AG20443 (cell line): ENCODE results near the gene PLB1.
"Not testable (repeated sequence)": the region's sequence is repeated elsewhere in the genome, so short reads cannot be mapped to it uniquely, and the experiment has no call there.

Experiments used
- DNase-seq: peaks from one replicate; pipeline ENCODE4 v3.0.0; 2012; ENCODE audit warnings: low spot score, mixed read lengths

Gene PLB1

GRCh38 chr2:28538134-28538533, 42.3 kb downstream of the PLB1 start:
- DNase-seq: no peak

- no peak for DNase-seq
Measured at GRCh38 chr2:28538652-28539051, 42.8 kb downstream of the PLB1 start.

GRCh38 chr2:28539118-28539541, 43.3 kb downstream of the PLB1 start:
- no peak for DNase-seq

GRCh38 chr2:28543316-28544035, 47.6 kb downstream of the PLB1 start:
- DNase-seq: peak; percentile 53

- no peak for DNase-seq
Measured at GRCh38 chr2:28544036-28544346, 48.1 kb downstream of the PLB1 start.

- DNase-seq: no peak
Measured at GRCh38 chr2:28544405-28544921, 48.6 kb downstream of the PLB1 start.

- no peak for DNase-seq
Measured at GRCh38 chr2:28544922-28545589, 49.2 kb downstream of the PLB1 start.

- DNase-seq: no peak
Measured at GRCh38 chr2:28545590-28546200, 49.8 kb downstream of the PLB1 start.

GRCh38 chr2:28546242-28546641, 50.4 kb downstream of the PLB1 start:
- no peak for DNase-seq

- DNase-seq: no peak
Measured at GRCh38 chr2:28547223-28547860, 51.5 kb downstream of the PLB1 start.

GRCh38 chr2:28547906-28548600, 52.2 kb downstream of the PLB1 start:
- DNase-seq: no peak

GRCh38 chr2:28550345-28550744, 54.5 kb downstream of the PLB1 start:
- not testable (repeated sequence) for DNase-seq

GRCh38 chr2:28552045-28552823, 56.4 kb downstream of the PLB1 start:
- peak; percentile 63 for DNase-seq

- DNase-seq: no peak
Measured at GRCh38 chr2:28556303-28556702, 60.4 kb downstream of the PLB1 start.

GRCh38 chr2:28557389-28558131, 61.7 kb downstream of the PLB1 start:
- DNase-seq: no peak

GRCh38 chr2:28558158-28558820, 62.4 kb downstream of the PLB1 start:
- no peak for DNase-seq

GRCh38 chr2:28558918-28559317, 63.1 kb downstream of the PLB1 start:
- DNase-seq: no peak

GRCh38 chr2:28563869-28564268, 68.0 kb downstream of the PLB1 start:
- no peak for DNase-seq

GRCh38 chr2:28564346-28564745, 68.5 kb downstream of the PLB1 start:
- DNase-seq: no peak

GRCh38 chr2:28565033-28565432, 69.2 kb downstream of the PLB1 start:
- DNase-seq: no peak
